Measurements from ENCODE around the gene MNT.

DNA sequence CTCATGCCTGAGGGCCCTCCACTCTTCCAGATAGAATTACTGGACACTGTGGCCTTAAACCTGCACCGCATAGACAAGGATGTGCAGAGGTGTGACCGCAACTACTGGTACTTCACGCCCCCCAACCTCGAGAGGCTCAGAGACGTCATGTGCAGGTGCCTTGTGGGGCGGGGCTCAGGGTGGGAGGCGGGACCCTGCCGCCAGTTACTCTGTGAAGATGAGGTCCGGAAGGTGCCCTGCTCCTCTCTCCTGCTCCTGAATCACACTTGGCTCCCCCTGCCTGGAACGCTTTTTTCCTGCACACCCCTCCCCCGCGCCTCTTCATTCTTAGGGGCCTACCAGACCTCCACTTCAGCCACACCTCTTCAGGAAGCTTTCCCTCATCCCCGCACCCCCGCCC lies 24.8 kb downstream of the MNT start:
- TF ChIP-seq, protein P1, sequence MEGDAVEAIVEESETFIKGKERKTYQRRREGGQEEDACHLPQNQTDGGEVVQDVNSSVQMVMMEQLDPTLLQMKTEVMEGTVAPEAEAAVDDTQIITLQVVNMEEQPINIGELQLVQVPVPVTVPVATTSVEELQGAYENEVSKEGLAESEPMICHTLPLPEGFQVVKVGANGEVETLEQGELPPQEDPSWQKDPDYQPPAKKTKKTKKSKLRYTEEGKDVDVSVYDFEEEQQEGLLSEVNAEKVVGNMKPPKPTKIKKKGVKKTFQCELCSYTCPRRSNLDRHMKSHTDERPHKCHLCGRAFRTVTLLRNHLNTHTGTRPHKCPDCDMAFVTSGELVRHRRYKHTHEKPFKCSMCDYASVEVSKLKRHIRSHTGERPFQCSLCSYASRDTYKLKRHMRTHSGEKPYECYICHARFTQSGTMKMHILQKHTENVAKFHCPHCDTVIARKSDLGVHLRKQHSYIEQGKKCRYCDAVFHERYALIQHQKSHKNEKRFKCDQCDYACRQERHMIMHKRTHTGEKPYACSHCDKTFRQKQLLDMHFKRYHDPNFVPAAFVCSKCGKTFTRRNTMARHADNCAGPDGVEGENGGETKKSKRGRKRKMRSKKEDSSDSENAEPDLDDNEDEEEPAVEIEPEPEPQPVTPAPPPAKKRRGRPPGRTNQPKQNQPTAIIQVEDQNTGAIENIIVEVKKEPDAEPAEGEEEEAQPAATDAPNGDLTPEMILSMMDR (IDR thresholded peaks at IDR 0.05): no peak
- no peak for TF ChIP-seq POLR2A (IDR thresholded peaks at IDR 0.05)
